ENCODE measurements around the gene AGRN. TPM values are rescaled to one million over a fixed set of nuclear protein-coding genes. Genes with fewer than 3 reads are reported as not detected.

The AGRN gene
- total RNA-seq: 1 to 10 TPM; 4.1 to 5.0 (median 4.6) TPM
- total RNA-seq (2013): 1.4 TPM

DNA sequence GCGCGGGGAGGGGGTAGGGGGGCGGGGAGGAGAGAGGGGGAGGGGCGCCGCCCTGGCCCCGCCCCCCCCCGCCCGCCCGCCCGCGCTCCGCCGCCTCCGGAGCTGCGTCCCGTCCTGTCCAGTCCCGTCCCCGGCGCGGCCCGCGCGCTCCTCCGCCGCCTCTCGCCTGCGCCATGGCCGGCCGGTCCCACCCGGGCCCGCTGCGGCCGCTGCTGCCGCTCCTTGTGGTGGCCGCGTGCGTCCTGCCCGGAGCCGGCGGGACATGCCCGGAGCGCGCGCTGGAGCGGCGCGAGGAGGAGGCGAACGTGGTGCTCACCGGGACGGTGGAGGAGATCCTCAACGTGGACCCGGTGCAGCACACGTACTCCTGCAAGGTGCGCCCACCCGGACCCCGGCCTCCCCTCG is at the start of gene AGRN:
TSS of gene AGRN (plus strand) at position 121 of the 405 bp plus-strand sequence. CDS start at position 174, 53 bp downstream.
- ATAC-seq (peak; percentile 17 to 52 (median 40)), DNase-seq (no peak)
- Histone ChIP-seq H3K36me3 (ENCODE audit: control insufficient read depth, insufficient read depth, low read length) (no peaks in the 10 kb centered on the region), H3K9me3 (ENCODE audit: control insufficient read depth, insufficient read depth, low read length) (no peaks in the 10 kb centered on the region), H3K27me3 (ENCODE audit: control insufficient read depth, insufficient read depth, low read length) (peaks cover 11% of the 10 kb centered on the region), H3K27ac (ENCODE audit: low read length) (no peak within 1 kb of the TSS), H3K4me3 (ENCODE audit: low read length) (peak within 1 kb of the TSS; percentile 25), H3K4me1 (ENCODE audit: control insufficient read depth, insufficient read depth, low read length) (peaks cover 28% of the 10 kb centered on the region)
- TF ChIP-seq, protein P1, sequence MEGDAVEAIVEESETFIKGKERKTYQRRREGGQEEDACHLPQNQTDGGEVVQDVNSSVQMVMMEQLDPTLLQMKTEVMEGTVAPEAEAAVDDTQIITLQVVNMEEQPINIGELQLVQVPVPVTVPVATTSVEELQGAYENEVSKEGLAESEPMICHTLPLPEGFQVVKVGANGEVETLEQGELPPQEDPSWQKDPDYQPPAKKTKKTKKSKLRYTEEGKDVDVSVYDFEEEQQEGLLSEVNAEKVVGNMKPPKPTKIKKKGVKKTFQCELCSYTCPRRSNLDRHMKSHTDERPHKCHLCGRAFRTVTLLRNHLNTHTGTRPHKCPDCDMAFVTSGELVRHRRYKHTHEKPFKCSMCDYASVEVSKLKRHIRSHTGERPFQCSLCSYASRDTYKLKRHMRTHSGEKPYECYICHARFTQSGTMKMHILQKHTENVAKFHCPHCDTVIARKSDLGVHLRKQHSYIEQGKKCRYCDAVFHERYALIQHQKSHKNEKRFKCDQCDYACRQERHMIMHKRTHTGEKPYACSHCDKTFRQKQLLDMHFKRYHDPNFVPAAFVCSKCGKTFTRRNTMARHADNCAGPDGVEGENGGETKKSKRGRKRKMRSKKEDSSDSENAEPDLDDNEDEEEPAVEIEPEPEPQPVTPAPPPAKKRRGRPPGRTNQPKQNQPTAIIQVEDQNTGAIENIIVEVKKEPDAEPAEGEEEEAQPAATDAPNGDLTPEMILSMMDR (IDR thresholded peaks at IDR 0.05): no peak
- intact Hi-C loops (cut with micrococcal nuclease): no loop called here
- H3K27me3 Mint-ChIP-seq (ENCODE audit: low read depth in 2 of 2): peaks cover 0 to 9% of the 10 kb centered on the region in 2 donors
- H3K4me3 Mint-ChIP-seq: peak within 1 kb of the TSS; percentile 72
- peaks cover 0 to 18% of the 10 kb centered on the region in 2 donors for H3K4me1 Mint-ChIP-seq
- H3K9me3 Mint-ChIP-seq: no peaks in the 10 kb centered on the region
- H3K36me3 Mint-ChIP-seq: no peaks in the 10 kb centered on the region
- no peak within 1 kb of the TSS for H3K27ac Mint-ChIP-seq
- under 1% methylated on average over 55 of the region's 58 CpGs for WGBS (ENCODE audit: insufficient coverage)

DNA sequence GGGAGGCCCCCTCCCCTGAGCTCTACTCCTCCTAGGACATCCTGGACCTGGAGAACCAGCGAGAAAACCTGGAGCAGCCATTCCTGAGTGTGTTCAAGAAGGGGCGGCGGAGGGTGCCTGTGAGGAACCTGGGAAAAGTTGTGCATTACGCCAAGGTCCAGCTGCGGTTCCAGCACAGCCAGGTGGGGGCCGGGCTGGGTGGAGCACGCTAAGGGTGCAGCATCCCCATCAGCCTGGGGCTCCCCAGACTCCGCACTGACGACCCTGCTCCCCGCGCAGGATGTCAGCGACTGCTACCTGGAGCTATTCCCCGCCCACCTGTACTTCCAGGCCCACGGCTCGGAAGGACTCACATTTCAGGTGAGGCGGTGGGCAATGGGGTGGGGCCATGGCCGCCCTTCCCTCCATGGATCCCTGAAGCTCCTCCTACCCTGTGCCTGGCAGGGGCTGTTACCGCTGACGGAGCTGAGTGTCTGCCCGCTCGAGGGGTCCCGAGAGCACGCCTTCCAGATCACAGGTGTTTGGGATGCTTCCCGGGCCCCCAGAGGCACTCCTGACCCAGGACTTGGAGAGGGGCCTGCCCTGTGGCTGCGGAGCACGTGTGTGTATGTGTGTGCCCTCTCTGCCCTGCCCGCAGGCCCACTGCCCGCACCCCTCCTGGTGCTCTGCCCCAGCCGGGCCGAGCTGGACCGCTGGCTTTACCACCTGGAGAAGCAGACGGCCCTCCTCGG is 49.5 kb upstream of the AGRN start:
- peaks cover 0 to 13% of the 10 kb centered on the region in 2 donors for H3K27me3 Mint-ChIP-seq (ENCODE audit: low read depth in 2 of 2)

GRCh38 chr1:970973-971730 is 48.8 kb upstream of the AGRN start:
- intact Hi-C loops (cut with micrococcal nuclease): no loop called here
- 49% methylated on average over 39 of the region's 42 CpGs for WGBS (ENCODE audit: insufficient coverage)
- Mint-ChIP-seq H3K4me1 (peaks cover 0 to 7% of the 10 kb centered on the region in 2 donors), H3K27ac (no peak overlapping the region), H3K4me3 (no peak overlapping the region), H3K9me3 (no peaks in the 10 kb centered on the region), H3K36me3 (no peaks in the 10 kb centered on the region), H3K27me3 (ENCODE audit: low read depth in 2 of 2) (peaks cover 0 to 20% of the 10 kb centered on the region in 2 donors)
- no peaks in the 10 kb centered on the region for H3K9me3 ChIP-seq (ENCODE audit: control insufficient read depth, insufficient read depth, low read length)
- TF ChIP-seq, protein P1 (IDR thresholded peaks at IDR 0.05): no peak
- DNase-seq (no peak), ATAC-seq (no peak)
- no peak overlapping the region for H3K4me3 ChIP-seq (ENCODE audit: low read length)
- peaks cover 22% of the 10 kb centered on the region for H3K4me1 ChIP-seq (ENCODE audit: control insufficient read depth, insufficient read depth, low read length)
- H3K27ac ChIP-seq (ENCODE audit: low read length): no peak overlapping the region
- H3K27me3 ChIP-seq (ENCODE audit: control insufficient read depth, insufficient read depth, low read length): peaks cover 13% of the 10 kb centered on the region
- no peaks in the 10 kb centered on the region for H3K36me3 ChIP-seq (ENCODE audit: control insufficient read depth, insufficient read depth, low read length)

More for the DNA sequence above, 49.5 kb upstream of the AGRN start:
- Histone ChIP-seq H3K4me3 (ENCODE audit: low read length) (no peak overlapping the region), H3K27ac (ENCODE audit: low read length) (no peak overlapping the region), H3K4me1 (ENCODE audit: control insufficient read depth, insufficient read depth, low read length) (peaks cover 21% of the 10 kb centered on the region), H3K9me3 (ENCODE audit: control insufficient read depth, insufficient read depth, low read length) (no peaks in the 10 kb centered on the region), H3K36me3 (ENCODE audit: control insufficient read depth, insufficient read depth, low read length) (no peaks in the 10 kb centered on the region), H3K27me3 (ENCODE audit: control insufficient read depth, insufficient read depth, low read length) (peaks cover 13% of the 10 kb centered on the region)
- Mint-ChIP-seq H3K36me3 (no peaks in the 10 kb centered on the region), H3K27ac (no peak overlapping the region), H3K4me1 (no peaks in the 10 kb centered on the region), H3K4me3 (no peak overlapping the region), H3K9me3 (no peaks in the 10 kb centered on the region)
- DNase-seq: no peak
- WGBS (ENCODE audit: insufficient coverage): 33% methylated on average over 33 of the region's 33 CpGs
- no peak for ATAC-seq
- intact Hi-C loops (cut with micrococcal nuclease): no loop called here
- TF ChIP-seq, protein P1 (IDR thresholded peaks at IDR 0.05): no peak
